ENCODE results near the gene MMP2. TPM values are rescaled to one million over a fixed set of nuclear protein-coding genes. Genes with fewer than 3 reads are reported as not detected.

MMP2 gene
- total and polyA plus RNA-seq, 2 of the 13 experiments (the other 11 are each of a cell fraction or from before 2014, with no cell fraction given), result 0.31 to 1.3 TPM

DNA sequence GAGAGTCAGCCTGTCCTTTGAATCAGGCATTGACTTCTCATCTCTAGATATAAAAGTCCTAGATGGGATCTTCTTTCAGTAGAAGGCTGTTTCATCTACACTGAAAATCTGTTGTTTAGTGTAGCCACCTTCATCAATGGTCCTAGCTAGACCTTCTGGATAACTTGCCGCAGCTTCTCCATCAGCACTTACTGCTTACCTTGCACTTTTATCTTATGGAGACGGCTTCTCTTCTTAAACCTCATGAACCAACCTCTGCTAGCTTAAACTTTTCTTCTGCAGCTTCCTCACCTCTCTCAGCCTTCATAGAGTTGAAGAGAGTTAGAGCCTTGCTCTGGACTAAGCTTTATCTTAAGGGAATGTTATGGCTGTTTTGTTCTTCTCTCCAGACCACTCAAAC is 5.4 kb upstream of the MMP2 start:
- DNase-seq (ENCODE audit: low spot score) (no peak), ATAC-seq (no peak), FAIRE-seq (no peak)
- Histone ChIP-seq H3K27me3 (ENCODE audit: control insufficient read depth in 1 of 2, insufficient read depth in 2 of 2, low read length in 2 of 2) (peaks cover 2 to 30% of the 10 kb centered on the region in 2 experiments; a peak in 4 of 5 replicates), H3K4me2 (ENCODE audit: low read depth, low read length) (no peak overlapping the region), H4K20me1 (ENCODE audit: insufficient read depth, low read length) (no peaks in the 10 kb centered on the region), H3K9me3 (ENCODE audit: low read length) (no peaks in the 10 kb centered on the region), H3K4me3 (replicated peaks in 1 of 3; ENCODE audit: insufficient read depth in 1 of 3, low read depth in 2 of 3, low read length in 3 of 3) (no peak overlapping the region), H3K9ac (ENCODE audit: insufficient read depth, low read depth, low read length) (no peak overlapping the region), H3K4me1 (ENCODE audit: insufficient read depth, low read length) (no peaks in the 10 kb centered on the region), H3K27ac (ENCODE audit: extremely low read length, insufficient read depth, low read length) (no peak overlapping the region), H3K36me3 (replicated peaks in 1 of 2; ENCODE audit: control insufficient read depth in 1 of 2, insufficient read depth in 2 of 2, low read length in 2 of 2) (no peaks in the 10 kb centered on the region), H2AFZ (ENCODE audit: low read length) (no peak overlapping the region), H3K79me2 (ENCODE audit: insufficient read depth, low read length) (no peaks in the 10 kb centered on the region)
- ChIA-PET POLR2A (no interaction called here), CTCF (ENCODE audit: low intra/inter-chr PET ratio, low total read pairs) (no interaction called here)
- WGBS (ENCODE audit: low lambda C conversion rate), result 74% methylated on average over 2 of the region's 2 CpGs
- peak; percentile 94 for TF ChIP-seq MAFF (IDR thresholded peaks at IDR 0.05; ENCODE audit: low read depth, low read length)
- no peak for TF ChIP-seq ZBTB1 (CRISPR knock-in tag; IDR thresholded peaks at IDR 0.05; ENCODE audit: borderline replicate concordance)
- TF ChIP-seq MAFK (conservative IDR thresholded peaks at IDR 0.05 in 1 of 2, IDR thresholded peaks at IDR 0.05 in 1 of 2; ENCODE audit: low read length in 2 of 2), result peak; percentile 94
- no TSS peak for BruUV-seq (replicated peaks)
- intact Hi-C loops (cut with micrococcal nuclease; ENCODE audit: unreplicated experiment), result no loop called here
- in situ Hi-C loops (cut with HindIII; ENCODE audit: extremely low pct_ligation_motif_present, low pct_unique_long_range_greater_than_20kb), result loop anchor here (25.0 kb wide), 1 partner anchor 839 kb away; no protein-coding TSS in a partner anchor

DNA sequence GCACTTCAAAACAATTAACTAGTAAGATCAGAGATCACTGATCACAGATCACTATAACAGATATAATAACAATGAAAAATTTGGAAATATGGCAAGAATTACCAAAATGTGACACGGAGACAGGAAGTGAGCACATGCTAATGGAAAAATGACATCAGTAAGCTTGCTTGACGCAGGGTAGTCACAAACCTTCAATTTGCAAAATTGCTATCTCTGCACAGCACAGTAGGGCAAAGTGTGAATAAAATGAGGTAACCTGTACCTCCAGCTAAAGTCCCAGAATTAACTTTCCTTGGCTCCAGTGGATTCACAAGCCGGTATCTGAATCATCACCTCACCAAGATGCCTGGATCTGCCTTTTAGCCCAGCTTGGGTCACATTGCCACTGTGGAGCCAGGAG is 4.2 kb upstream of the MMP2 start:
- Histone ChIP-seq H3K9me3 (ENCODE audit: low read length) (no peaks in the 10 kb centered on the region), H3K4me2 (ENCODE audit: low read depth, low read length) (no peak overlapping the region), H3K4me3 (replicated peaks in 1 of 3; ENCODE audit: insufficient read depth in 1 of 3, low read depth in 2 of 3, low read length in 3 of 3) (no peak overlapping the region), H4K20me1 (ENCODE audit: insufficient read depth, low read length) (no peaks in the 10 kb centered on the region), H3K36me3 (replicated peaks in 1 of 2; ENCODE audit: control insufficient read depth in 1 of 2, insufficient read depth in 2 of 2, low read length in 2 of 2) (no peaks in the 10 kb centered on the region), H3K79me2 (ENCODE audit: insufficient read depth, low read length) (no peaks in the 10 kb centered on the region), H3K9ac (ENCODE audit: insufficient read depth, low read depth, low read length) (no peak overlapping the region), H2AFZ (ENCODE audit: low read length) (no peak overlapping the region), H3K27me3 (ENCODE audit: control insufficient read depth in 1 of 2, insufficient read depth in 2 of 2, low read length in 2 of 2) (peaks cover 4 to 38% of the 10 kb centered on the region in 2 experiments; a peak in 4 of 5 replicates), H3K4me1 (ENCODE audit: insufficient read depth, low read length) (peaks cover 5% of the 10 kb centered on the region), H3K27ac (ENCODE audit: extremely low read length, insufficient read depth, low read length) (no peak overlapping the region)
- DNase-seq (ENCODE audit: low spot score), result no peak
- intact Hi-C loops (cut with micrococcal nuclease; ENCODE audit: unreplicated experiment), result no loop called here
- FAIRE-seq, result no peak
- in situ Hi-C loops (cut with HindIII; ENCODE audit: extremely low pct_ligation_motif_present, low pct_unique_long_range_greater_than_20kb), result loop anchor here (25.0 kb wide), 1 partner anchor 837 kb away; no protein-coding TSS in a partner anchor
- WGBS (ENCODE audit: low lambda C conversion rate), result 89% methylated on average over 3 of the region's 3 CpGs
- ChIA-PET POLR2A (no interaction called here), CTCF (ENCODE audit: low intra/inter-chr PET ratio, low total read pairs) (no interaction called here)
- TF ChIP-seq POGZ (CRISPR knock-in tag; IDR thresholded peaks at IDR 0.05), result no peak
- no peak for TF ChIP-seq SP2 (CRISPR knock-in tag; IDR thresholded peaks at IDR 0.05)
- TF ChIP-seq, protein P1, sequence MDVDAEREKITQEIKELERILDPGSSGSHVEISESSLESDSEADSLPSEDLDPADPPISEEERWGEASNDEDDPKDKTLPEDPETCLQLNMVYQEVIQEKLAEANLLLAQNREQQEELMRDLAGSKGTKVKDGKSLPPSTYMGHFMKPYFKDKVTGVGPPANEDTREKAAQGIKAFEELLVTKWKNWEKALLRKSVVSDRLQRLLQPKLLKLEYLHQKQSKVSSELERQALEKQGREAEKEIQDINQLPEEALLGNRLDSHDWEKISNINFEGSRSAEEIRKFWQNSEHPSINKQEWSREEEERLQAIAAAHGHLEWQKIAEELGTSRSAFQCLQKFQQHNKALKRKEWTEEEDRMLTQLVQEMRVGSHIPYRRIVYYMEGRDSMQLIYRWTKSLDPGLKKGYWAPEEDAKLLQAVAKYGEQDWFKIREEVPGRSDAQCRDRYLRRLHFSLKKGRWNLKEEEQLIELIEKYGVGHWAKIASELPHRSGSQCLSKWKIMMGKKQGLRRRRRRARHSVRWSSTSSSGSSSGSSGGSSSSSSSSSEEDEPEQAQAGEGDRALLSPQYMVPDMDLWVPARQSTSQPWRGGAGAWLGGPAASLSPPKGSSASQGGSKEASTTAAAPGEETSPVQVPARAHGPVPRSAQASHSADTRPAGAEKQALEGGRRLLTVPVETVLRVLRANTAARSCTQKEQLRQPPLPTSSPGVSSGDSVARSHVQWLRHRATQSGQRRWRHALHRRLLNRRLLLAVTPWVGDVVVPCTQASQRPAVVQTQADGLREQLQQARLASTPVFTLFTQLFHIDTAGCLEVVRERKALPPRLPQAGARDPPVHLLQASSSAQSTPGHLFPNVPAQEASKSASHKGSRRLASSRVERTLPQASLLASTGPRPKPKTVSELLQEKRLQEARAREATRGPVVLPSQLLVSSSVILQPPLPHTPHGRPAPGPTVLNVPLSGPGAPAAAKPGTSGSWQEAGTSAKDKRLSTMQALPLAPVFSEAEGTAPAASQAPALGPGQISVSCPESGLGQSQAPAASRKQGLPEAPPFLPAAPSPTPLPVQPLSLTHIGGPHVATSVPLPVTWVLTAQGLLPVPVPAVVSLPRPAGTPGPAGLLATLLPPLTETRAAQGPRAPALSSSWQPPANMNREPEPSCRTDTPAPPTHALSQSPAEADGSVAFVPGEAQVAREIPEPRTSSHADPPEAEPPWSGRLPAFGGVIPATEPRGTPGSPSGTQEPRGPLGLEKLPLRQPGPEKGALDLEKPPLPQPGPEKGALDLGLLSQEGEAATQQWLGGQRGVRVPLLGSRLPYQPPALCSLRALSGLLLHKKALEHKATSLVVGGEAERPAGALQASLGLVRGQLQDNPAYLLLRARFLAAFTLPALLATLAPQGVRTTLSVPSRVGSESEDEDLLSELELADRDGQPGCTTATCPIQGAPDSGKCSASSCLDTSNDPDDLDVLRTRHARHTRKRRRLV (CRISPR knock-in tag; IDR thresholded peaks at IDR 0.05), result no peak
- no peak for TF ChIP-seq MAFK (conservative IDR thresholded peaks at IDR 0.05 in 1 of 2, IDR thresholded peaks at IDR 0.05 in 1 of 2; ENCODE audit: low read length in 2 of 2)
- TF ChIP-seq ZNF672 (CRISPR knock-in tag; IDR thresholded peaks at IDR 0.05), result no peak
- TF ChIP-seq ZKSCAN5 (CRISPR knock-in tag; IDR thresholded peaks at IDR 0.05), result no peak
- ATAC-seq, result no peak
- no TSS peak for BruUV-seq (replicated peaks)

All from HepG2 (cell line).